ENCODE data around the gene SAMD4A.

GRCh38 chr14:54807881-54808280 lies 241.0 kb downstream of the SAMD4A start:
- TF ChIP-seq, protein P1, sequence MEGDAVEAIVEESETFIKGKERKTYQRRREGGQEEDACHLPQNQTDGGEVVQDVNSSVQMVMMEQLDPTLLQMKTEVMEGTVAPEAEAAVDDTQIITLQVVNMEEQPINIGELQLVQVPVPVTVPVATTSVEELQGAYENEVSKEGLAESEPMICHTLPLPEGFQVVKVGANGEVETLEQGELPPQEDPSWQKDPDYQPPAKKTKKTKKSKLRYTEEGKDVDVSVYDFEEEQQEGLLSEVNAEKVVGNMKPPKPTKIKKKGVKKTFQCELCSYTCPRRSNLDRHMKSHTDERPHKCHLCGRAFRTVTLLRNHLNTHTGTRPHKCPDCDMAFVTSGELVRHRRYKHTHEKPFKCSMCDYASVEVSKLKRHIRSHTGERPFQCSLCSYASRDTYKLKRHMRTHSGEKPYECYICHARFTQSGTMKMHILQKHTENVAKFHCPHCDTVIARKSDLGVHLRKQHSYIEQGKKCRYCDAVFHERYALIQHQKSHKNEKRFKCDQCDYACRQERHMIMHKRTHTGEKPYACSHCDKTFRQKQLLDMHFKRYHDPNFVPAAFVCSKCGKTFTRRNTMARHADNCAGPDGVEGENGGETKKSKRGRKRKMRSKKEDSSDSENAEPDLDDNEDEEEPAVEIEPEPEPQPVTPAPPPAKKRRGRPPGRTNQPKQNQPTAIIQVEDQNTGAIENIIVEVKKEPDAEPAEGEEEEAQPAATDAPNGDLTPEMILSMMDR (IDR thresholded peaks at IDR 0.05; ENCODE audit: insufficient read depth, low read length): no peak
- TF ChIP-seq SPI1 (IDR thresholded peaks at IDR 0.05; ENCODE audit: borderline replicate concordance, low read depth): no peak
- no peak for TF ChIP-seq POLR2AphosphoS5 (IDR thresholded peaks at IDR 0.05; ENCODE audit: low read depth)
- TF ChIP-seq REST (IDR thresholded peaks at IDR 0.05; ENCODE audit: insufficient replicate concordance, low read depth): no peak

Measured in HL-60 (cell line).